GM19023 (cell line): Measurements from ENCODE around the gene IFFO2.

Source experiments
- ATAC-seq: cut with Tn5 transposase; IDR thresholded peaks from one replicate; pipeline ENCODE4 v1.9.1; 2021; ENCODE audit warnings: mild to moderate bottlenecking, moderate library complexity; ENCODE audit not compliant: unreplicated experiment

Gene IFFO2

GRCh38 chr1:18856435-18856834 is 100.0 kb downstream of the IFFO2 start:
- no peak for ATAC-seq

- ATAC-seq = no peak
These were observed 100.9 kb downstream of the IFFO2 start for GRCh38 chr1:18855573-18855972.

GRCh38 chr1:18854331-18855025 is 102.0 kb downstream of the IFFO2 start:
- no peak for ATAC-seq
